K562 (cell line): ENCODE measurements around the gene LMOD1. TPM values are rescaled to one million over a fixed set of nuclear protein-coding genes. Genes with fewer than 3 reads are reported as not detected.

Experiments used
- ARHGAP35 ChIP-seq: fragments of 450-650 bp; IDR thresholded peaks from 2 replicates; pipeline ENCODE4 v1.6.1; 2018; ENCODE audit not compliant: partially characterized antibody
- CCNT2 ChIP-seq: IDR thresholded peaks from 2 replicates; pipeline ENCODE4 v1.6.1; 2011; ENCODE audit warnings: borderline replicate concordance, low read depth, mild to moderate bottlenecking, moderate library complexity, mixed read lengths, low read length; ENCODE audit not compliant: insufficient read length; ENCODE audit errors: extremely low read depth
- CREB3L1 ChIP-seq: fragments of 450-650 bp; IDR thresholded peaks from 2 replicates; pipeline ENCODE4 v1.6.1; 2014; ENCODE audit warnings: low read depth, mild to moderate bottlenecking, moderate library complexity, borderline replicate concordance
- E4F1 ChIP-seq: fragments of 250-450 bp; sonication (Bioruptor Pico); IDR thresholded peaks from 2 replicates; pipeline ENCODE4 v1.5.0; 2021; ENCODE audit warnings: mild to moderate bottlenecking, borderline replicate concordance
- EHMT2 ChIP-seq: fragments of 450-650 bp; IDR thresholded peaks from 2 replicates; pipeline ENCODE4 v1.6.1; 2018; ENCODE audit warnings: antibody characterized with exemption
- ELF4 ChIP-seq: fragments of 450-650 bp; formaldehyde crosslinking; IDR thresholded peaks from 2 replicates; pipeline ENCODE4 v1.4.0; 2022; ENCODE audit warnings: missing genetic modification characterization
- HDAC2 ChIP-seq: fragments of 450-650 bp; IDR thresholded peaks from 2 replicates; pipeline ENCODE4 v1.6.1; 2016; ENCODE audit warnings: mild to moderate bottlenecking
- MCM5 ChIP-seq: fragments of 450-650 bp; IDR thresholded peaks from 2 replicates; pipeline ENCODE4 v1.6.1; 2016; ENCODE audit warnings: low read depth
- PHB2 ChIP-seq: fragments of 450-650 bp; IDR thresholded peaks from 2 replicates; pipeline ENCODE4 v1.6.1; 2017; ENCODE audit warnings: low read depth
- POLR2B ChIP-seq: fragments of 450-650 bp; IDR thresholded peaks from 2 replicates; pipeline ENCODE4 v1.6.1; 2018; ENCODE audit warnings: low read depth; ENCODE audit not compliant: partially characterized antibody
- RBM39 ChIP-seq: fragments of 200-400 bp; formaldehyde crosslinking; optimal IDR thresholded peaks from 2 replicates; pipeline ENCODE3; 2018; ENCODE audit warnings: low read depth, low read length
- STAT5A ChIP-seq: IDR thresholded peaks from 2 replicates; pipeline ENCODE4 v1.6.1; 2012; ENCODE audit warnings: low read length, inconsistent platforms, borderline replicate concordance
- TOE1 ChIP-seq, 2 experiments: fragments of 450-650 bp in 1 of 2; sonication (generic) in 1 of 2; formaldehyde crosslinking in 1 of 2; IDR thresholded peaks; 2 replicates each; pipeline versions ENCODE4 v1.7.1 to v1.8.0; 2016 to 2022; ENCODE audit warnings: borderline replicate concordance in 2 of 2, mild to moderate bottlenecking in 2 of 2, antibody characterized with exemption in 1 of 2, inconsistent platforms in 1 of 2, low read depth in 1 of 2, missing genetic modification reagents in 1 of 2, moderate library complexity in 1 of 2
- ZNF146 ChIP-seq: IDR thresholded peaks from one replicate; pipeline ENCODE4 v1.6.1; 2018; ENCODE audit warnings: missing compliant biosample characterization; ENCODE audit not compliant: unreplicated experiment
- ZNF175 ChIP-seq: fragments of 200-800 bp; sonication (Bioruptor generic); IDR thresholded peaks from 2 replicates; pipeline ENCODE4 v1.6.1; 2016; ENCODE audit warnings: low read depth, mild to moderate bottlenecking, missing genetic modification characterization, missing compliant biosample characterization
- polyA plus RNA-seq, 8 experiments: library from polyadenylated mRNA; depleted of rRNA in 4 of 8; stranded (reverse) in 5 of 8; unstranded in 3 of 8; fragments of >200 nt; fragmentation: Nextera tagmentation in 2 of 8; fragmentation: Illumina TruSeq in 1 of 8; extraction: Ambion mirVana in 2 of 8; extraction: Trizol in 1 of 8; gene quantifications; 2 replicates each; pipeline versions ENCODE4 v1.2.1 to v1.2.3, GENCODE V29; 2011 to 2014; ENCODE audit warnings: inconsistent platforms in 1 of 8, missing spikeins in 1 of 8
- total RNA-seq, 7 experiments: library from RNA; depleted of rRNA in 6 of 7; stranded (reverse); fragments of >200 nt in 6 of 7; fragmentation: Illumina TruSeq in 2 of 7; extraction: Trizol in 2 of 7; gene quantifications; 2 replicates each; pipeline versions ENCODE4 v1.2.1 to v1.2.3, GENCODE V29; 2011 to 2021; ENCODE audit warnings: low replicate concordance in 1 of 7
- TF ChIP-seq, protein P1 (sequence below): fragments of 450-650 bp; formaldehyde crosslinking; IDR thresholded peaks from 2 replicates; pipeline ENCODE4 v1.4.0; 2020; ENCODE audit warnings: mild to moderate bottlenecking, moderate library complexity
- TF ChIP-seq, protein P2 (sequence below): fragments of 150-350 bp; IDR thresholded peaks from 2 replicates; pipeline ENCODE4 v1.6.1; 2014; ENCODE audit warnings: low read depth, mild to moderate bottlenecking, low read length, borderline replicate concordance

Gene LMOD1
- total and polyA plus RNA-seq, 9 of the 15 experiments (the other 6 are each of a cell fraction or from before 2014, with no cell fraction given): 0.03 to 0.54 (median 0.38) TPM; not detected in 1

DNA sequence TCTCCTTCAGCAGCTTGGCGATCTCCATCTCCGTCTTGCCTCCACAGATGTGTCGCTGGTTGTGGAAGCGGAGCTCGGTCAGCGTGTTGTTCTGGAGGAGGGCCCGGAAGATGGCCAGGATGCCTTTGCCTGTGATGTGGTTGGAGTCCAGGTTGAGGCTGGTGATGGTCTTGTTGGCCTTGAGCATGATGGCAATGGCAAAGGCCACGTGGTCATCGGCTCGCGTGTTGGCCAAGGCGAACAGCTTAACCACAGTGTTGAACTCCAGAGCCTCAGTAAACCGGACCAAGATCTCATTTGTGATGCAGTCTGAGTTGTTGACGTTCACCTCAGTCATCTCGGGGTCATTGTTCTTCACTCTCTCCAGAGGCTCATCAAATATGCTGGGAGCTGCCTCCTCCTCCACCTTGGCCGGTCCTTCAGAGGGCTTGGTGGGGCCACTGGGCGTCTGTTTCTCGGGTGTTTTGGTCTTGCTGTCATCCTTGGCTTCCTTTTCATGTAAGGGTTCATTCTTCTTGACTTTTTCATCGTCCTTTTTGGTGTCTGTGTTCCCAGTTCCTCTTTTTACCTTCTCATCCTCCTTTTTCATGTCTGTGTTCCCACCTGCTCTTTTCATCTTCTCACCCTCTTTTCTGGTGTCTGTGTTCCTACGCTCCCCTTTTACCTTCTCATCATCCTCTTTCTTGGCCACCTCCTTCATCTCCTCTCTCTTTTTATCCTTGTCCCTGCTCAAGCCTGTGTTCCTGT, 46.5 kb downstream of the LMOD1 start (continued):
- TF ChIP-seq E4F1 (no peak), TOE1 (IDR thresholded peaks at IDR 0.05; ENCODE audit: borderline replicate concordance) (no peak), TOE1 (CRISPR knock-in tag; IDR thresholded peaks at IDR 0.05; ENCODE audit: borderline replicate concordance, low read depth) (no peak), PHB2 (no peak), EHMT2 (0 out of 2 replicates have a peak, but pooled peaks have one; percentile 13), CREB3L1 (no peak), MCM5 (no peak), RBM39 (no peak), ELF4 (CRISPR knock-in tag) (0 out of 2 replicates have a peak, but pooled peaks have one; percentile 33), ARHGAP35 (no peak), POLR2B (no peak), STAT5A (no peak), CCNT2 (no peak), ZNF175 (no peak), HDAC2 (no peak), ZNF146 (CRISPR knock-in tag) (no peak)
- TF ChIP-seq, protein P1, sequence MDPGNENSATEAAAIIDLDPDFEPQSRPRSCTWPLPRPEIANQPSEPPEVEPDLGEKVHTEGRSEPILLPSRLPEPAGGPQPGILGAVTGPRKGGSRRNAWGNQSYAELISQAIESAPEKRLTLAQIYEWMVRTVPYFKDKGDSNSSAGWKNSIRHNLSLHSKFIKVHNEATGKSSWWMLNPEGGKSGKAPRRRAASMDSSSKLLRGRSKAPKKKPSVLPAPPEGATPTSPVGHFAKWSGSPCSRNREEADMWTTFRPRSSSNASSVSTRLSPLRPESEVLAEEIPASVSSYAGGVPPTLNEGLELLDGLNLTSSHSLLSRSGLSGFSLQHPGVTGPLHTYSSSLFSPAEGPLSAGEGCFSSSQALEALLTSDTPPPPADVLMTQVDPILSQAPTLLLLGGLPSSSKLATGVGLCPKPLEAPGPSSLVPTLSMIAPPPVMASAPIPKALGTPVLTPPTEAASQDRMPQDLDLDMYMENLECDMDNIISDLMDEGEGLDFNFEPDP: no peak
- TF ChIP-seq, protein P2, sequence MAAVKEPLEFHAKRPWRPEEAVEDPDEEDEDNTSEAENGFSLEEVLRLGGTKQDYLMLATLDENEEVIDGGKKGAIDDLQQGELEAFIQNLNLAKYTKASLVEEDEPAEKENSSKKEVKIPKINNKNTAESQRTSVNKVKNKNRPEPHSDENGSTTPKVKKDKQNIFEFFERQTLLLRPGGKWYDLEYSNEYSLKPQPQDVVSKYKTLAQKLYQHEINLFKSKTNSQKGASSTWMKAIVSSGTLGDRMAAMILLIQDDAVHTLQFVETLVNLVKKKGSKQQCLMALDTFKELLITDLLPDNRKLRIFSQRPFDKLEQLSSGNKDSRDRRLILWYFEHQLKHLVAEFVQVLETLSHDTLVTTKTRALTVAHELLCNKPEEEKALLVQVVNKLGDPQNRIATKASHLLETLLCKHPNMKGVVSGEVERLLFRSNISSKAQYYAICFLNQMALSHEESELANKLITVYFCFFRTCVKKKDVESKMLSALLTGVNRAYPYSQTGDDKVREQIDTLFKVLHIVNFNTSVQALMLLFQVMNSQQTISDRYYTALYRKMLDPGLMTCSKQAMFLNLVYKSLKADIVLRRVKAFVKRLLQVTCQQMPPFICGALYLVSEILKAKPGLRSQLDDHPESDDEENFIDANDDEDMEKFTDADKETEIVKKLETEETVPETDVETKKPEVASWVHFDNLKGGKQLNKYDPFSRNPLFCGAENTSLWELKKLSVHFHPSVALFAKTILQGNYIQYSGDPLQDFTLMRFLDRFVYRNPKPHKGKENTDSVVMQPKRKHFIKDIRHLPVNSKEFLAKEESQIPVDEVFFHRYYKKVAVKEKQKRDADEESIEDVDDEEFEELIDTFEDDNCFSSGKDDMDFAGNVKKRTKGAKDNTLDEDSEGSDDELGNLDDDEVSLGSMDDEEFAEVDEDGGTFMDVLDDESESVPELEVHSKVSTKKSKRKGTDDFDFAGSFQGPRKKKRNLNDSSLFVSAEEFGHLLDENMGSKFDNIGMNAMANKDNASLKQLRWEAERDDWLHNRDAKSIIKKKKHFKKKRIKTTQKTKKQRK: no peak
